ENCODE results near the gene KRTAP10-10.
"Not testable (repeated sequence)": the region's sequence is repeated elsewhere in the genome, so short reads cannot be mapped to it uniquely, and the experiment has no call there.

Gene KRTAP10-10

GRCh38 chr21:44627181-44627822, 9.9 kb upstream of the KRTAP10-10 start:
- peak; percentile 43 for DNase-seq

GRCh38 chr21:44627831-44628233, 9.3 kb upstream of the KRTAP10-10 start:
- not testable (repeated sequence) for DNase-seq

GRCh38 chr21:44628707-44629391, 8.3 kb upstream of the KRTAP10-10 start:
- no peak for DNase-seq

GRCh38 chr21:44630440-44630839, 6.7 kb upstream of the KRTAP10-10 start:
- DNase-seq: no peak

GRCh38 chr21:44632067-44632466, 5.1 kb upstream of the KRTAP10-10 start:
- DNase-seq: no peak

- no peak for DNase-seq
Observed at GRCh38 chr21:44636209-44637017, 743 bp upstream of the KRTAP10-10 start.

- DNase-seq: not testable (repeated sequence)
Observed at GRCh38 chr21:44637851-44638348, 744 bp downstream of the KRTAP10-10 start.

- not testable (repeated sequence) for DNase-seq
Observed at GRCh38 chr21:44638506-44639330, 1.6 kb downstream of the KRTAP10-10 start.

GRCh38 chr21:44639331-44639655, 2.1 kb downstream of the KRTAP10-10 start:
- DNase-seq: no peak

GRCh38 chr21:44640761-44641160, 3.6 kb downstream of the KRTAP10-10 start:
- DNase-seq: no peak

- DNase-seq: no peak
Observed at GRCh38 chr21:44643741-44644310, 6.7 kb downstream of the KRTAP10-10 start.

GRCh38 chr21:44644878-44645277, 7.7 kb downstream of the KRTAP10-10 start:
- no peak for DNase-seq

GRCh38 chr21:44646366-44647221, 9.4 kb downstream of the KRTAP10-10 start, which contains the start of gene KRTAP10-11:
Gene KRTAP10-11, plus strand, starts transcription at chr21:44646414. Its CDS starts 45 bp downstream, at chr21:44646459.
- DNase-seq: not testable (repeated sequence)

- no peak for DNase-seq
Observed at GRCh38 chr21:44647222-44647552, 10.0 kb downstream of the KRTAP10-10 start.

- no peak for DNase-seq
Observed at GRCh38 chr21:44648557-44649311, 11.6 kb downstream of the KRTAP10-10 start.

- DNase-seq: no peak
Observed at GRCh38 chr21:44649521-44650100, 12.5 kb downstream of the KRTAP10-10 start.

GRCh38 chr21:44650265-44650972, 13.3 kb downstream of the KRTAP10-10 start:
- no peak for DNase-seq

GRCh38 chr21:44650973-44651675, 14.0 kb downstream of the KRTAP10-10 start:
- no peak for DNase-seq

- no peak for DNase-seq
Observed at GRCh38 chr21:44653123-44653522, 16.0 kb downstream of the KRTAP10-10 start.

Measured in activated CD8-positive, alpha-beta memory T cell treated with anti-CD3 and anti-CD28 coated beads, Interleukin-2, amount 50 U/mL, for 48 hours (primary cell).